AG09309 (cell line): ENCODE data around the gene RAPGEF5.
"Not testable (repeated sequence)": the region's sequence is repeated elsewhere in the genome, so short reads cannot be mapped to it uniquely, and the experiment has no call there.

Experiments
- DNase-seq: peaks from one replicate; pipeline ENCODE4 v3.0.0-alpha.2; 2010; ENCODE audit warnings: low read depth
- H3K4me3 ChIP-seq: 2 replicates; pipeline ENCODE4 v1.5.1; 2011; ENCODE audit warnings: mild to moderate bottlenecking, low read depth, low read length, moderate library complexity; ENCODE audit not compliant: control insufficient read depth
- CTCF ChIP-seq: IDR thresholded peaks from 2 replicates; pipeline ENCODE4 v1.5.1; 2011; ENCODE audit warnings: mild to moderate bottlenecking, low read depth, low read length, inconsistent platforms; ENCODE audit not compliant: insufficient read depth, control insufficient read depth; ENCODE audit errors: missing control alignments

RAPGEF5 gene

GRCh38 chr7:22094413-22095342, 262.3 kb downstream of the RAPGEF5 start:
- TF ChIP-seq CTCF, result no peak
- peak; percentile 64 for DNase-seq
- no peak overlapping the region for H3K4me3 ChIP-seq

- no peak overlapping the region for H3K4me3 ChIP-seq
- DNase-seq, result no peak
- no peak for TF ChIP-seq CTCF
Measured at GRCh38 chr7:22093936-22094335, 263.0 kb downstream of the RAPGEF5 start.

- no peak for TF ChIP-seq CTCF
- no peak for DNase-seq
- no peak overlapping the region for H3K4me3 ChIP-seq
Measured at GRCh38 chr7:22093001-22093400, 264.0 kb downstream of the RAPGEF5 start.

- H3K4me3 ChIP-seq, DNase-seq: not testable (repeated sequence)
Measured at GRCh38 chr7:22090958-22091525, 265.9 kb downstream of the RAPGEF5 start.

- TF ChIP-seq CTCF, result no peak
- no peak for DNase-seq
- H3K4me3 ChIP-seq, result no peak overlapping the region
Measured at GRCh38 chr7:22090512-22090911, 266.4 kb downstream of the RAPGEF5 start.

- DNase-seq, result no peak
- no peak for TF ChIP-seq CTCF
- H3K4me3 ChIP-seq, result no peak overlapping the region
Measured at GRCh38 chr7:22090107-22090506, 266.8 kb downstream of the RAPGEF5 start.

GRCh38 chr7:22088827-22089226, 268.1 kb downstream of the RAPGEF5 start:
- no peak for TF ChIP-seq CTCF
- no peak for DNase-seq
- no peak overlapping the region for H3K4me3 ChIP-seq
